ENCODE data around the gene DNAJC5G. TPM values are rescaled to one million over a fixed set of nuclear protein-coding genes. Genes with fewer than 3 reads are reported as not detected.

Gene DNAJC5G
- total and polyA plus RNA-seq, 2 donors (not counting 3 experiments of a cell fraction or from before 2014, with no cell fraction given) = 0.77 to 1.4 TPM

DNA sequence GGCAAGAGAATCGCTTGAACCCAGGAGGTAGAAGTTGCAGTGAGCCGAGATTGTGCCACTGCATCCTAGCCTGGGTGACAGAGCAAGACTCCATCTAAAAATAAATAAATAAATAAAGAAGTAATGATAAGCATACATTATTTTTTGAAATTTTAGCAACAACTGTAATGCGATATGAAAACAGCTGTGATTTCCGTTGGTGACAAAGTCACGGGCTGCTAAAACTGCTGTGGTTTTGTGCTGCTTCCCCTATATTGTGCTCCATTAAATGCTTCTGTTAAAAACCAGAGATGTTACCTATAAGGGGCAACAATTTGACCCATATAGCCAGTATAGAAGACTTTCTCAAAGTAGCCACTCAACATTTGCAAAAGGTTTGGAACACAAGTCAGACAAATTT is 15.3 kb downstream of the DNAJC5G start:
- H4K20me1 ChIP-seq (replicated peaks; ENCODE audit: control insufficient read depth, extremely low read depth, insufficient read depth, low read length) = no peaks in the 10 kb centered on the region
- CTCF ChIA-PET = interaction anchor here (1.1 to 7.2 kb wide), 2 partner anchors 9 to 12 kb away, joined by 3 to 107 read pairs; partner anchors contain the start of gene TRIM54
- BruUV-seq (replicated peaks) = no TSS peak
- H3K4me3 ChIP-seq (replicated peaks in 1 of 3; ENCODE audit: insufficient read depth in 1 of 3, low read depth in 1 of 3, low read length in 3 of 3) = no peak overlapping the region
- H3K4me2 ChIP-seq (ENCODE audit: insufficient read depth, low read length) = no peak overlapping the region
- DNase-seq (ENCODE audit: low read depth, low spot score) (no peak), FAIRE-seq (no peak)
- H3K36me3 ChIP-seq (ENCODE audit: control insufficient read depth in 2 of 2, extremely low read depth in 1 of 2, insufficient read depth in 2 of 2, low read length in 2 of 2) = no peaks in the 10 kb centered on the region
- H2AFZ ChIP-seq (ENCODE audit: low read depth, low read length) = no peak overlapping the region
- no peaks in the 10 kb centered on the region for H3K9me3 ChIP-seq (replicated peaks; ENCODE audit: control insufficient read depth, insufficient read depth, low read length)
- TF ChIP-seq GATA2 (IDR thresholded peaks at IDR 0.05; ENCODE audit: insufficient read depth, insufficient read length, low read depth, low read length) (no peak), FOS (IDR thresholded peaks at IDR 0.05; ENCODE audit: borderline replicate concordance, insufficient read depth, low read length) (no peak), MYC (IDR thresholded peaks at IDR 0.05; ENCODE audit: low read depth, low read length) (no peak), EZH2 (IDR thresholded peaks at IDR 0.05; ENCODE audit: borderline replicate concordance, low read depth, low read length, severe bottlenecking) (no peak), POLR2AphosphoS5 (IDR thresholded peaks at IDR 0.05; ENCODE audit: insufficient read depth, low read depth, low read length) (no peak), JUN (IDR thresholded peaks at IDR 0.05; ENCODE audit: borderline replicate concordance, insufficient read depth, insufficient read length, low read depth) (no peak)
- TF ChIP-seq, protein P1, sequence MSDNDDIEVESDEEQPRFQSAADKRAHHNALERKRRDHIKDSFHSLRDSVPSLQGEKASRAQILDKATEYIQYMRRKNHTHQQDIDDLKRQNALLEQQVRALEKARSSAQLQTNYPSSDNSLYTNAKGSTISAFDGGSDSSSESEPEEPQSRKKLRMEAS (IDR thresholded peaks at IDR 0.05; ENCODE audit: insufficient read depth, insufficient read length) = no peak
- TF ChIP-seq, protein P2, sequence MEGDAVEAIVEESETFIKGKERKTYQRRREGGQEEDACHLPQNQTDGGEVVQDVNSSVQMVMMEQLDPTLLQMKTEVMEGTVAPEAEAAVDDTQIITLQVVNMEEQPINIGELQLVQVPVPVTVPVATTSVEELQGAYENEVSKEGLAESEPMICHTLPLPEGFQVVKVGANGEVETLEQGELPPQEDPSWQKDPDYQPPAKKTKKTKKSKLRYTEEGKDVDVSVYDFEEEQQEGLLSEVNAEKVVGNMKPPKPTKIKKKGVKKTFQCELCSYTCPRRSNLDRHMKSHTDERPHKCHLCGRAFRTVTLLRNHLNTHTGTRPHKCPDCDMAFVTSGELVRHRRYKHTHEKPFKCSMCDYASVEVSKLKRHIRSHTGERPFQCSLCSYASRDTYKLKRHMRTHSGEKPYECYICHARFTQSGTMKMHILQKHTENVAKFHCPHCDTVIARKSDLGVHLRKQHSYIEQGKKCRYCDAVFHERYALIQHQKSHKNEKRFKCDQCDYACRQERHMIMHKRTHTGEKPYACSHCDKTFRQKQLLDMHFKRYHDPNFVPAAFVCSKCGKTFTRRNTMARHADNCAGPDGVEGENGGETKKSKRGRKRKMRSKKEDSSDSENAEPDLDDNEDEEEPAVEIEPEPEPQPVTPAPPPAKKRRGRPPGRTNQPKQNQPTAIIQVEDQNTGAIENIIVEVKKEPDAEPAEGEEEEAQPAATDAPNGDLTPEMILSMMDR (IDR thresholded peaks at IDR 0.05; ENCODE audit: extremely low read depth in 1 of 2, insufficient read depth in 1 of 2, low read depth in 1 of 2, low read length in 2 of 2) = no peak
- no peaks in the 10 kb centered on the region for H3K9me1 ChIP-seq (replicated peaks; ENCODE audit: control insufficient read depth, extremely low read depth, insufficient read depth, low read length)
- H3K27me3 ChIP-seq (ENCODE audit: control insufficient read depth in 2 of 2, insufficient read depth in 2 of 2, low read length in 2 of 2) = no peaks in the 10 kb centered on the region
- no peak overlapping the region for H3K9ac ChIP-seq (replicated peaks; ENCODE audit: extremely low read depth, insufficient read depth, low read length)
- POLR2A ChIA-PET = no interaction called here
- H3K4me1 ChIP-seq (ENCODE audit: control insufficient read depth, extremely low read depth, insufficient read depth, low read length) = peaks cover 44% of the 10 kb centered on the region
- H3K79me2 ChIP-seq (ENCODE audit: control insufficient read depth, insufficient read depth, low read length) = no peaks in the 10 kb centered on the region
- intact Hi-C loops (cut with micrococcal nuclease) = no loop called here
- dilution Hi-C loops (cut with MboI; ENCODE audit: extremely low pct_ligation_motif_present, low sequenced_read_pairs) = no loop called here
- no peak overlapping the region for H3K27ac ChIP-seq (ENCODE audit: insufficient read depth, low read depth, low read length)

Measured in endothelial cell of umbilical vein (primary cell).